HEK293 (cell line): Measurements from ENCODE around the gene GTPBP1.

Source experiments
- CTCF ChIA-PET: fragments of 350-600 bp; formaldehyde crosslinking; extraction: SDS; loops from one replicate; lab custom pipeline; 2021; ENCODE audit warnings: antibody characterized with exemption; lab: Yijun Ruan, JAX
- POLR2A ChIA-PET: fragments of 300-600 bp; formaldehyde crosslinking; extraction: SDS; loops from one replicate; lab custom pipeline; 2020; ENCODE audit warnings: antibody characterized with exemption, inconsistent platforms; lab: Yijun Ruan, JAX
- H3K27ac ChIP-seq: fragments of 200-500 bp; sonication (Bioruptor generic); 2 replicates; pipeline ENCODE4 v1.5.1; 2014; ENCODE audit warnings: low read depth, low read length, control low read depth, inconsistent platforms; ENCODE audit errors: extremely low read depth
- H3K36me3 ChIP-seq, 2 experiments: fragments of 200-500 bp in 1 of 2; sonication (Bioruptor generic) in 1 of 2; 1 replicate in 1 of 2; 2 replicates in 1 of 2; pipeline ENCODE4 v1.5.1; 2014 to 2017; ENCODE audit warnings: inconsistent platforms in 2 of 2, low read length in 2 of 2; ENCODE audit not compliant: control insufficient read depth in 2 of 2, insufficient read depth in 1 of 2
- H3K4me1 ChIP-seq: fragments of 200-500 bp; sonication (Bioruptor generic); 2 replicates; pipeline ENCODE4 v1.5.1; 2014; ENCODE audit warnings: mild to moderate bottlenecking, low read length, inconsistent platforms; ENCODE audit not compliant: control insufficient read depth, insufficient read depth
- H3K4me3 ChIP-seq: 2 replicates; pipeline ENCODE4 v1.5.1; 2011; ENCODE audit warnings: low read depth, mild to moderate bottlenecking, control low read depth, low read length, moderate library complexity
- H3K9me3 ChIP-seq: fragments of 200-500 bp; sonication (Bioruptor generic); 2 replicates; pipeline ENCODE4 v1.5.1; 2014; ENCODE audit warnings: low read depth, low read length, inconsistent platforms; ENCODE audit not compliant: control insufficient read depth, insufficient read depth
- EGR2 ChIP-seq: fragments of 450-650 bp; formaldehyde crosslinking; IDR thresholded peaks from 2 replicates; pipeline ENCODE4 v1.5.1; 2016; ENCODE audit warnings: low read depth, missing biosample characterization, missing genetic modification characterization
- FEZF1 ChIP-seq: fragments of 450-650 bp; formaldehyde crosslinking; IDR thresholded peaks from 2 replicates; pipeline ENCODE4 v1.5.1; 2016; ENCODE audit warnings: missing biosample characterization, missing genetic modification characterization
- HOXD13 ChIP-seq: sonication (generic); formaldehyde crosslinking; IDR thresholded peaks from 2 replicates; pipeline ENCODE4 v1.8.0; 2022; ENCODE audit warnings: missing genetic modification reagents, borderline replicate concordance
- KLF7 ChIP-seq: fragments of 450-650 bp; formaldehyde crosslinking; IDR thresholded peaks from 2 replicates; pipeline ENCODE4 v1.5.1; 2016; ENCODE audit warnings: missing biosample characterization, missing genetic modification characterization, borderline replicate concordance
- PRDM1 ChIP-seq: fragments of 450-650 bp; formaldehyde crosslinking; IDR thresholded peaks from 2 replicates; pipeline ENCODE4; 2016; ENCODE audit warnings: missing biosample characterization, missing genetic modification characterization
- PRDM4 ChIP-seq: fragments of 450-650 bp; formaldehyde crosslinking; IDR thresholded peaks from 2 replicates; pipeline ENCODE4 v1.5.1; 2017; ENCODE audit warnings: missing biosample characterization, missing genetic modification characterization
- SETDB1 ChIP-seq: IDR thresholded peaks from one replicate; pipeline ENCODE4 v1.6.1; 2017; ENCODE audit warnings: mild to moderate bottlenecking, low read length, moderate library complexity, mixed read lengths; ENCODE audit not compliant: insufficient read length
- ZFHX2 ChIP-seq: fragments of 450-650 bp; formaldehyde crosslinking; conservative IDR thresholded peaks from 2 replicates; pipeline ENCODE4 v1.5.1; 2016; ENCODE audit warnings: missing biosample characterization, missing genetic modification characterization
- ZNF2 ChIP-seq: fragments of 450-650 bp; formaldehyde crosslinking; IDR thresholded peaks from 2 replicates; pipeline ENCODE4 v1.5.1; 2016; ENCODE audit warnings: missing biosample characterization, missing genetic modification characterization
- ZNF211 ChIP-seq: fragments of 450-650 bp; formaldehyde crosslinking; IDR thresholded peaks from 2 replicates; pipeline ENCODE4 v1.5.1; 2016; ENCODE audit warnings: low read depth, missing biosample characterization, missing genetic modification characterization
- ZNF48 ChIP-seq: fragments of 450-650 bp; formaldehyde crosslinking; IDR thresholded peaks from 2 replicates; pipeline ENCODE4 v1.5.1; 2016; ENCODE audit warnings: missing biosample characterization, missing genetic modification characterization
- ZNF600 ChIP-seq: fragments of 450-650 bp; formaldehyde crosslinking; IDR thresholded peaks from 2 replicates; pipeline ENCODE4 v1.5.1; 2016; ENCODE audit warnings: missing biosample characterization, missing genetic modification characterization
- ZNF664 ChIP-seq: fragments of 450-650 bp; formaldehyde crosslinking; IDR thresholded peaks from 2 replicates; pipeline ENCODE4 v1.5.1; 2016; ENCODE audit warnings: missing biosample characterization, missing genetic modification characterization
- ZNF830 ChIP-seq: fragments of 450-650 bp; IDR thresholded peaks from 2 replicates; pipeline ENCODE4 v1.5.0; 2018; ENCODE audit warnings: missing biosample characterization, missing genetic modification characterization, low read depth, mild to moderate bottlenecking, moderate library complexity
- ZNF843 ChIP-seq: fragments of 450-650 bp; formaldehyde crosslinking; IDR thresholded peaks from 2 replicates; pipeline ENCODE4 v1.5.1; 2016; ENCODE audit warnings: missing biosample characterization, missing genetic modification characterization
- TF ChIP-seq, protein P1 (sequence below): fragments of 450-650 bp; formaldehyde crosslinking; IDR thresholded peaks from 2 replicates; pipeline ENCODE4 v1.5.1; 2016; ENCODE audit warnings: missing biosample characterization, missing genetic modification characterization
- TF ChIP-seq, protein P2 (sequence below): fragments of 450-650 bp; formaldehyde crosslinking; IDR thresholded peaks from 2 replicates; pipeline ENCODE4 v1.5.1; 2016; ENCODE audit warnings: missing biosample characterization, missing genetic modification characterization
- TF ChIP-seq, protein P3 (sequence below): fragments of 450-650 bp; formaldehyde crosslinking; IDR thresholded peaks from 2 replicates; pipeline ENCODE4 v1.5.1; 2017; ENCODE audit warnings: missing biosample characterization, missing genetic modification characterization

The GTPBP1 gene

GRCh38 chr22:38776086-38776485 is 70.3 kb downstream of the GTPBP1 start:
- no peaks in the 10 kb centered on the region for H3K9me3 ChIP-seq
- CTCF ChIA-PET: interaction anchor here (1.2 to 3.6 kb wide), 2 partner anchors 10 to 93 kb away, joined by 3 to 23 read pairs; no protein-coding TSS in a partner anchor
- no peak for TF ChIP-seq KLF7 (tag by site-specific recombination)
- TF ChIP-seq, protein P1, sequence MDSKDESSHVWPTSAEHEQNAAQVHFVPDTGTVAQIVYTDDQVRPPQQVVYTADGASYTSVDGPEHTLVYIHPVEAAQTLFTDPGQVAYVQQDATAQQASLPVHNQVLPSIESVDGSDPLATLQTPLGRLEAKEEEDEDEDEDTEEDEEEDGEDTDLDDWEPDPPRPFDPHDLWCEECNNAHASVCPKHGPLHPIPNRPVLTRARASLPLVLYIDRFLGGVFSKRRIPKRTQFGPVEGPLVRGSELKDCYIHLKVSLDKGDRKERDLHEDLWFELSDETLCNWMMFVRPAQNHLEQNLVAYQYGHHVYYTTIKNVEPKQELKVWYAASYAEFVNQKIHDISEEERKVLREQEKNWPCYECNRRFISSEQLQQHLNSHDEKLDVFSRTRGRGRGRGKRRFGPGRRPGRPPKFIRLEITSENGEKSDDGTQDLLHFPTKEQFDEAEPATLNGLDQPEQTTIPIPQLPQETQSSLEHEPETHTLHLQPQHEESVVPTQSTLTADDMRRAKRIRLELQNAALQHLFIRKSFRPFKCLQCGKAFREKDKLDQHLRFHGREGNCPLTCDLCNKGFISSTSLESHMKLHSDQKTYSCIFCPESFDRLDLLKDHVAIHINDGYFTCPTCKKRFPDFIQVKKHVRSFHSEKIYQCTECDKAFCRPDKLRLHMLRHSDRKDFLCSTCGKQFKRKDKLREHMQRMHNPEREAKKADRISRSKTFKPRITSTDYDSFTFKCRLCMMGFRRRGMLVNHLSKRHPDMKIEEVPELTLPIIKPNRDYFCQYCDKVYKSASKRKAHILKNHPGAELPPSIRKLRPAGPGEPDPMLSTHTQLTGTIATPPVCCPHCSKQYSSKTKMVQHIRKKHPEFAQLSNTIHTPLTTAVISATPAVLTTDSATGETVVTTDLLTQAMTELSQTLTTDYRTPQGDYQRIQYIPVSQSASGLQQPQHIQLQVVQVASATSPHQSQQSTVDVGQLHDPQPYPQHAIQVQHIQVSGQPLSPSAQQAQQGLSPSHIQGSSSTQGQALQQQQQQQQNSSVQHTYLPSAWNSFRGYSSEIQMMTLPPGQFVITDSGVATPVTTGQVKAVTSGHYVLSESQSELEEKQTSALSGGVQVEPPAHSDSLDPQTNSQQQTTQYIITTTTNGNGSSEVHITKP (tag by site-specific recombination): peak; percentile 39
- no peak for TF ChIP-seq ZNF2
- TF ChIP-seq ZNF600 (tag by site-specific recombination): no peak
- 0 out of 2 replicates have a peak, but pooled peaks have one; percentile 17 for TF ChIP-seq PRDM1
- TF ChIP-seq, protein P2, sequence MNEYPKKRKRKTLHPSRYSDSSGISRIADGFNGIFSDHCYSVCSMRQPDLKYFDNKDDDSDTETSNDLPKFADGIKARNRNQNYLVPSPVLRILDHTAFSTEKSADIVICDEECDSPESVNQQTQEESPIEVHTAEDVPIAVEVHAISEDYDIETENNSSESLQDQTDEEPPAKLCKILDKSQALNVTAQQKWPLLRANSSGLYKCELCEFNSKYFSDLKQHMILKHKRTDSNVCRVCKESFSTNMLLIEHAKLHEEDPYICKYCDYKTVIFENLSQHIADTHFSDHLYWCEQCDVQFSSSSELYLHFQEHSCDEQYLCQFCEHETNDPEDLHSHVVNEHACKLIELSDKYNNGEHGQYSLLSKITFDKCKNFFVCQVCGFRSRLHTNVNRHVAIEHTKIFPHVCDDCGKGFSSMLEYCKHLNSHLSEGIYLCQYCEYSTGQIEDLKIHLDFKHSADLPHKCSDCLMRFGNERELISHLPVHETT (tag by site-specific recombination): no peak
- no peak for TF ChIP-seq HOXD13 (CRISPR knock-in tag)
- TF ChIP-seq, all 188 proteins: peak for 2
- POLR2A ChIA-PET: no interaction called here
- Histone ChIP-seq H3K27ac (no peak overlapping the region), H3K4me1 (no peaks in the 10 kb centered on the region), H3K4me3 (no peak overlapping the region), H3K36me3 (peaks cover 0 to 18% of the 10 kb centered on the region in 2 experiments; a peak in 1 of 3 replicates)

DNA sequence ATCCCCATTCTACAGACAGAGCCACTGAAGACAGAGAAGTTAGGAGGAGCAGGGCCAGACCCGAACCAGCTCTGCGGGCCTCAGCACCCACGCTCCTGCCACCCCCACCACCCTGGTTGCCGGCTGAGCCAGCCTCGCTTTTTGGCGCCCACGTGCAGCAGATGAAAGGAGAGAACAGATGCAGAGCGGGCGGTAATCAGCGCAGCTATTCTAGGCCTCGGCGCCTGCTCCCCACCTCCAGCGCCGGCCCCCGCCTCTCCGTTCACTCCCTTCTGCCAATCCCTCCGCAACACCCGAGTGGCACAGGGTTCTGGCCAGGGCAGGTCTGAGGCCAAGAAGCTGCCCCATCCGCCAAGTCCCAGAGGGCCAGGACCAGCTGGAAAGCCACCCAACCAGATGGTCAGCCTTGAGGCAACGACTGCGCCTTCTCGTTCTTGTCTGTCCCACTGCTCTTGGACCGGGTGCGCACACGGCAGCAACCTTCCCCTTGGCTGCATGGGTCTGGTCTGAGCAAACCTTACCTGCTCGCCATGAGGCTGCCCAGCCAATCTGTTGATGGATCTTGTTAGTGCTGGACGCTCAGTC is 71.4 kb downstream of the GTPBP1 start:
- no peaks in the 10 kb centered on the region for H3K4me1 ChIP-seq
- no peak overlapping the region for H3K27ac ChIP-seq
- no peak overlapping the region for H3K4me3 ChIP-seq
- peaks cover 0 to 23% of the 10 kb centered on the region in 2 experiments; a peak in 1 of 3 replicates for H3K36me3 ChIP-seq
- no peaks in the 10 kb centered on the region for H3K9me3 ChIP-seq
- POLR2A ChIA-PET: no interaction called here
- no peak for TF ChIP-seq FEZF1 (tag by site-specific recombination)
- no peak for TF ChIP-seq ZNF830 (tag by site-specific recombination)
- peak; percentile 87 for TF ChIP-seq EGR2 (tag by site-specific recombination)
- TF ChIP-seq ZNF211 (tag by site-specific recombination): no peak
- TF ChIP-seq, protein P3, sequence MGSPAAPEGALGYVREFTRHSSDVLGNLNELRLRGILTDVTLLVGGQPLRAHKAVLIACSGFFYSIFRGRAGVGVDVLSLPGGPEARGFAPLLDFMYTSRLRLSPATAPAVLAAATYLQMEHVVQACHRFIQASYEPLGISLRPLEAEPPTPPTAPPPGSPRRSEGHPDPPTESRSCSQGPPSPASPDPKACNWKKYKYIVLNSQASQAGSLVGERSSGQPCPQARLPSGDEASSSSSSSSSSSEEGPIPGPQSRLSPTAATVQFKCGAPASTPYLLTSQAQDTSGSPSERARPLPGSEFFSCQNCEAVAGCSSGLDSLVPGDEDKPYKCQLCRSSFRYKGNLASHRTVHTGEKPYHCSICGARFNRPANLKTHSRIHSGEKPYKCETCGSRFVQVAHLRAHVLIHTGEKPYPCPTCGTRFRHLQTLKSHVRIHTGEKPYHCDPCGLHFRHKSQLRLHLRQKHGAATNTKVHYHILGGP (tag by site-specific recombination): no peak
- TF ChIP-seq ZNF843 (tag by site-specific recombination): no peak
- peak; percentile 72 for TF ChIP-seq ZFHX2 (tag by site-specific recombination)
- CTCF ChIA-PET: interaction anchor here (0.7 to 3.6 kb wide), 3 partner anchors 9 to 51 kb away, joined by 3 to 25 read pairs (median 23); no protein-coding TSS in a partner anchor

- H3K9me3 ChIP-seq: no peaks in the 10 kb centered on the region
- peaks cover 0 to 27% of the 10 kb centered on the region in 2 experiments; a peak in 1 of 3 replicates for H3K36me3 ChIP-seq
- TF ChIP-seq SETDB1 (no peak), ZNF664 (no peak), PRDM4 (tag by site-specific recombination) (no peak), ZNF48 (tag by site-specific recombination) (no peak)
- TF ChIP-seq, all 188 proteins: peak for 0
- Histone ChIP-seq H3K27ac (no peak overlapping the region), H3K4me3 (no peak overlapping the region), H3K4me1 (no peaks in the 10 kb centered on the region)
- ChIA-PET POLR2A (interaction anchor here (1.7 kb wide), 1 partner anchor 24 kb away, joined by 4 read pairs; no protein-coding TSS in a partner anchor), CTCF (interaction anchor here (0.7 to 6.5 kb wide), 4 partner anchors 13 to 1568 kb away, joined by 3 to 43 read pairs (median 6); no protein-coding TSS in a partner anchor)
Measured at GRCh38 chr22:38781033-38781432, 75.3 kb downstream of the GTPBP1 start.
